IMR-90 (cell line): ENCODE data around the gene RNF141. TPM values are rescaled to one million over a fixed set of nuclear protein-coding genes. Genes with fewer than 3 reads are reported as not detected.
A peak's percentile ranks its signal among the peaks of the same experiment; 100 is the strongest.

Source experiments
- ATAC-seq: fragments of 200-7000 bp; cut with Tn5 transposase; 2 replicates; pipeline ENCODE4 v1.9.1; 2020; ENCODE audit warnings: low read depth, mild to moderate bottlenecking, moderate library complexity
- BruUV-seq: library from RNA; stranded (reverse); fragments of 400-500 nt; replicated peaks from 2 replicates; lab custom pipeline; 2021; lab: Mats Ljungman, UMichigan
- CTCF ChIA-PET: fragments of 300-600 bp; formaldehyde crosslinking; extraction: SDS; loops from one replicate; lab custom pipeline; 2021; ENCODE audit warnings: antibody characterized with exemption; lab: Yijun Ruan, JAX
- POLR2A ChIA-PET: fragments of 300-600 bp; sonication (Branson Sonifier 250); formaldehyde crosslinking; loops from one replicate; lab custom pipeline; 2022; ENCODE audit warnings: antibody characterized with exemption; ENCODE audit not compliant: unreplicated experiment; lab: Charles Lee
- DNase-seq: peaks from one replicate; pipeline ENCODE4 v3.0.0; 2013
- H2AFZ ChIP-seq: replicated peaks from 2 replicates; pipeline ENCODE3; 2013; ENCODE audit warnings: low read length, mild to moderate bottlenecking; ENCODE audit not compliant: poor library complexity
- H2AK5ac ChIP-seq: 2 replicates; pipeline ENCODE4 v1.6.1; 2013; ENCODE audit warnings: low read depth, low read length, inconsistent platforms
- H2AK9ac ChIP-seq: replicated peaks from 2 replicates; pipeline ENCODE3; 2013; ENCODE audit warnings: mild to moderate bottlenecking, low read depth, low read length, moderate library complexity; ENCODE audit not compliant: poor library complexity
- H2BK120ac ChIP-seq: 2 replicates; pipeline ENCODE4 v1.6.1; 2013; ENCODE audit warnings: low read depth, low read length, inconsistent platforms
- H2BK15ac ChIP-seq: 3 replicates; pipeline ENCODE4 v1.6.1; 2013; ENCODE audit warnings: low read depth, low read length, inconsistent platforms
- H2BK20ac ChIP-seq: 2 replicates; pipeline ENCODE4 v1.6.1; 2013; ENCODE audit warnings: low read depth, mild to moderate bottlenecking, inconsistent platforms, low read length, moderate library complexity
- H2BK5ac ChIP-seq: 2 replicates; pipeline ENCODE4 v1.6.1; 2013; ENCODE audit warnings: mild to moderate bottlenecking, low read depth, low read length, inconsistent platforms; ENCODE audit not compliant: poor library complexity, severe bottlenecking
- H3K14ac ChIP-seq: replicated peaks from 2 replicates; pipeline ENCODE4 v1.6.1; 2013; ENCODE audit warnings: low read depth, low read length, inconsistent platforms
- H3K18ac ChIP-seq: 2 replicates; pipeline ENCODE4 v1.6.1; 2013; ENCODE audit warnings: low read depth, low read length, control low read depth
- H3K23ac ChIP-seq: 2 replicates; pipeline ENCODE4 v1.6.1; 2013; ENCODE audit warnings: low read depth, low read length, inconsistent platforms
- H3K27ac ChIP-seq: 2 replicates; pipeline ENCODE4 v1.5.1; 2013; ENCODE audit warnings: mild to moderate bottlenecking, control low read depth, low read length; ENCODE audit not compliant: insufficient read depth
- H3K27me3 ChIP-seq: 2 replicates; pipeline ENCODE4 v1.6.1; 2013; ENCODE audit warnings: low read length; ENCODE audit not compliant: control insufficient read depth, insufficient read depth
- H3K36me3 ChIP-seq: 2 replicates; pipeline ENCODE4 v1.6.1; 2013; ENCODE audit warnings: low read length, mixed read lengths; ENCODE audit not compliant: control insufficient read depth, insufficient read depth
- H3K4ac ChIP-seq: 2 replicates; pipeline ENCODE4 v1.6.1; 2013; ENCODE audit warnings: low read depth, low read length, inconsistent platforms
- H3K4me1 ChIP-seq: 2 replicates; pipeline ENCODE4 v1.6.1; 2013; ENCODE audit warnings: low read length, mixed read lengths; ENCODE audit not compliant: control insufficient read depth, insufficient read depth
- H3K4me2 ChIP-seq: 2 replicates; pipeline ENCODE4 v1.6.1; 2013; ENCODE audit warnings: low read depth, mild to moderate bottlenecking, control low read depth, low read length, moderate library complexity
- H3K4me3 ChIP-seq: 2 replicates; pipeline ENCODE4 v1.5.1; 2013; ENCODE audit warnings: low read depth, mild to moderate bottlenecking, control low read depth, low read length, moderate library complexity; ENCODE audit not compliant: insufficient read depth
- H3K56ac ChIP-seq: 2 replicates; pipeline ENCODE4 v1.6.1; 2013; ENCODE audit warnings: low read length, inconsistent platforms; ENCODE audit not compliant: insufficient read depth; ENCODE audit errors: extremely low read depth
- H3K79me1 ChIP-seq, 2 experiments: 2 replicates each; pipeline ENCODE4 v1.6.1; 2013; ENCODE audit warnings: low read length in 2 of 2, inconsistent platforms in 1 of 2, low read depth in 1 of 2
- H3K9ac ChIP-seq: 2 replicates; pipeline ENCODE4 v1.6.1; 2013; ENCODE audit warnings: low read depth, low read length, control low read depth
- H3K9me1 ChIP-seq: 2 replicates; pipeline ENCODE4 v1.6.1; 2013; ENCODE audit warnings: low read length, inconsistent platforms; ENCODE audit not compliant: insufficient read depth
- H3K9me3 ChIP-seq: 2 replicates; pipeline ENCODE4 v1.6.1; 2013; ENCODE audit warnings: low read length; ENCODE audit not compliant: control insufficient read depth, insufficient read depth
- H4K20me1 ChIP-seq: 2 replicates; pipeline ENCODE4 v1.6.1; 2013; ENCODE audit warnings: low read length, inconsistent platforms; ENCODE audit not compliant: insufficient read depth
- H4K5ac ChIP-seq: 2 replicates; pipeline ENCODE4 v1.6.1; 2013; ENCODE audit warnings: mild to moderate bottlenecking, low read depth, low read length, control low read depth
- H4K8ac ChIP-seq, 2 experiments: 2 replicates each; pipeline ENCODE4 v1.6.1; 2013; ENCODE audit warnings: low read depth in 2 of 2, low read length in 2 of 2, control low read depth in 1 of 2, inconsistent platforms in 1 of 2
- H4K91ac ChIP-seq: 2 replicates; pipeline ENCODE4 v1.6.1; 2013; ENCODE audit warnings: low read depth, low read length, inconsistent platforms; ENCODE audit not compliant: insufficient read depth
- CEBPB ChIP-seq: IDR thresholded peaks from 2 replicates; pipeline ENCODE4 v1.6.1; 2012; ENCODE audit warnings: low read depth, low read length, improper control_type of control experiment
- CHD1 ChIP-seq: IDR thresholded peaks from 2 replicates; pipeline ENCODE4 v1.6.1; 2012; ENCODE audit warnings: low read depth, low read length, improper control_type of control experiment
- FOS ChIP-seq: fragments of 150-350 bp; IDR thresholded peaks from 2 replicates; pipeline ENCODE4 v1.6.1; 2016; ENCODE audit warnings: low read depth, low read length
- MAFK ChIP-seq: IDR thresholded peaks from 2 replicates; pipeline ENCODE4 v1.6.1; 2012; ENCODE audit warnings: low read depth, low read length, improper control_type of control experiment
- MAZ ChIP-seq: IDR thresholded peaks from 2 replicates; pipeline ENCODE4 v1.6.1; 2012; ENCODE audit warnings: low read depth, mild to moderate bottlenecking, low read length, improper control_type of control experiment, moderate library complexity, borderline replicate concordance
- NFE2L2 ChIP-seq: fragments of 150-350 bp; IDR thresholded peaks from 2 replicates; pipeline ENCODE4 v1.6.1; 2016; ENCODE audit warnings: low read depth, mild to moderate bottlenecking, low read length
- POLR2A ChIP-seq: IDR thresholded peaks from 2 replicates; pipeline ENCODE4 v1.6.1; 2012; ENCODE audit warnings: mild to moderate bottlenecking, low read depth, low read length
- RAD21 ChIP-seq: IDR thresholded peaks from 2 replicates; pipeline ENCODE4 v1.6.1; 2012; ENCODE audit warnings: low read length, improper control_type of control experiment
- RFX5 ChIP-seq: IDR thresholded peaks from 2 replicates; pipeline ENCODE4 v1.8.0; 2012; ENCODE audit warnings: low read depth, mild to moderate bottlenecking, low read length, moderate library complexity
- SMC3 ChIP-seq: fragments of 150-350 bp; IDR thresholded peaks from 2 replicates; pipeline ENCODE4 v1.6.1; 2016; ENCODE audit warnings: low read depth, mild to moderate bottlenecking, antibody characterized with exemption, low read length, moderate library complexity
- WGBS, 2 experiments: methylation state at CpG; one replicate each; pipeline versions ENCODE4 v1.1.5 to v1.1.7; 2013; ENCODE audit warnings: missing lambda C conversion rate in 2 of 2; ENCODE audit not compliant: insufficient read length in 1 of 2; ENCODE audit errors: extremely low coverage in 2 of 2; 5-methylcytosine and 5-hydroxymethylcytosine counted together
- dilution Hi-C: fragments of 300-500 bp; cut with HindIII; formaldehyde crosslinking; loops from one replicate; pipeline ENCODE4 v1.14.3; 2018; ENCODE audit warnings: low sequenced_read_pairs; ENCODE audit not compliant: unreplicated experiment
- in situ Hi-C: fragments of 300-500 bp; cut with MboI; formaldehyde crosslinking; loops from 3 replicates; pipeline ENCODE4 v1.14.3; 2019; ENCODE audit warnings: low sequenced_read_pairs, inconsistent platforms, mixed read lengths
- intact Hi-C: fragments of 100-400 bp; cut with micrococcal nuclease; formaldehyde crosslinking; loops from 2 replicates; pipeline ENCODE4 v1.10.0; 2022
- polyA plus RNA-seq, 3 experiments: library from polyadenylated mRNA; depleted of rRNA; stranded (reverse); fragments of >200 nt; gene quantifications; 2 replicates each; pipeline ENCODE4 v1.2.3, GENCODE V29; 2012; ENCODE audit warnings: low replicate concordance in 1 of 3
- total RNA-seq: library from RNA; depleted of rRNA; stranded (reverse); fragments of >200 nt; gene quantifications from 2 replicates; pipeline ENCODE4 v1.2.3, GENCODE V29; 2012
- TF ChIP-seq, protein P1 (sequence below): fragments of 150-350 bp; IDR thresholded peaks from 2 replicates; pipeline ENCODE4 v1.6.1; 2017; ENCODE audit warnings: mild to moderate bottlenecking, antibody characterized with exemption, low read length, low read depth
- TF ChIP-seq, protein P2 (sequence below): fragments of 150-350 bp; IDR thresholded peaks from 2 replicates; pipeline ENCODE4 v1.6.1; 2016; ENCODE audit warnings: low read depth, mild to moderate bottlenecking, low read length, moderate library complexity, borderline replicate concordance
- TF ChIP-seq, protein P3 (sequence below): conservative IDR thresholded peaks from 2 replicates; pipeline ENCODE4 v1.5.1; 2012; ENCODE audit warnings: mild to moderate bottlenecking, low read depth, low read length, improper control_type of control experiment

Gene RNF141
- total and polyA plus RNA-seq, 2 of the 4 experiments (the other 2 are of a cell fraction): 13.8 to 18.6 TPM

DNA sequence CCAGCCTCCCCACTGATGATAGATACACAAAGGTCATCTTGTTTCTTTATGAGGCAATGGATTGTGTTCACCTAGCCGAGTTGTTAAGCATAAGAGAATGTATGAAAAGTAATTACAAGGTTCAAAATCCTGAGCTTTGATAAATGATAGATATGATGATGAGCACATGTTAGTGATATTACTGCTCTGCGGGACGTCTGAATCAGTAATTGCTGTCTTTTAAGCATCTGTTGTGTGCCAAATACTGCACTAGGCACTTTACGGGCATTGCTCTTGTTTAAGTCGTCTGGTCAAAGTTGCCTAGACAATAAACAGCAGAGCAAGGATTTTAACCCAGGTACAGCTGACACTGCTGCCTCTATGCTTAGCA lies 559 bp upstream of the RNF141 start:
- intact Hi-C loops (loop anchor here (1.0 to 2.0 kb wide), 2 partner anchors 12 to 65 kb away; no protein-coding TSS in a partner anchor), in situ Hi-C loops (no loop called here), dilution Hi-C loops (no loop called here)
- peak overlapping the region; percentile 93 for H2BK120ac ChIP-seq
- H3K27me3 ChIP-seq: no peaks in the 10 kb centered on the region
- 0 out of 2 replicates have a peak overlapping the region, but pooled peaks have one; percentile 89 for H2AK5ac ChIP-seq
- H2BK20ac ChIP-seq: peak overlapping the region; percentile 81
- DNase-seq: no peak
- no TSS peak for BruUV-seq
- no peaks in the 10 kb centered on the region for H3K36me3 ChIP-seq
- ATAC-seq: no peak
- H3K9me3 ChIP-seq: no peaks in the 10 kb centered on the region
- peak overlapping the region; percentile 81 to 86 for H4K8ac ChIP-seq
- peak overlapping the region; percentile 83 for H4K91ac ChIP-seq
- peak overlapping the region; percentile 67 for H2BK5ac ChIP-seq
- ChIA-PET CTCF (interaction anchor here (0.9 to 2.2 kb wide), 7 partner anchors 11 to 152 kb away, joined by 3 to 10 read pairs (median 4); partner anchors contain the start of gene IRAG1), POLR2A (no interaction called here)
- 93% methylated on average over 2 of the region's 5 CpGs; no CpG with 5 or more reads in 1 of the 2 experiments for WGBS, 2 experiments
- H3K23ac ChIP-seq: peak overlapping the region; percentile 88; the same call in 1 of the 2 replicates
- H3K79me1 ChIP-seq: peaks cover 19 to 34% of the 10 kb centered on the region in 2 experiments
- H2AFZ ChIP-seq: peak overlapping the region; percentile 100
- H3K27ac ChIP-seq: peak overlapping the region; percentile 22
- peak overlapping the region; percentile 31; the same call in 1 of the 2 replicates for H3K9ac ChIP-seq
- H2BK15ac ChIP-seq: peak overlapping the region; percentile 92; the same call in 2 of the 3 replicates
- H3K4me3 ChIP-seq: peak overlapping the region; percentile 77
- no peak for TF ChIP-seq FOS
- TF ChIP-seq RAD21: no peak
- no peak for TF ChIP-seq POLR2A
- TF ChIP-seq MAZ: no peak
- TF ChIP-seq MAFK: no peak
- no peak for TF ChIP-seq SMC3
- TF ChIP-seq, protein P1, sequence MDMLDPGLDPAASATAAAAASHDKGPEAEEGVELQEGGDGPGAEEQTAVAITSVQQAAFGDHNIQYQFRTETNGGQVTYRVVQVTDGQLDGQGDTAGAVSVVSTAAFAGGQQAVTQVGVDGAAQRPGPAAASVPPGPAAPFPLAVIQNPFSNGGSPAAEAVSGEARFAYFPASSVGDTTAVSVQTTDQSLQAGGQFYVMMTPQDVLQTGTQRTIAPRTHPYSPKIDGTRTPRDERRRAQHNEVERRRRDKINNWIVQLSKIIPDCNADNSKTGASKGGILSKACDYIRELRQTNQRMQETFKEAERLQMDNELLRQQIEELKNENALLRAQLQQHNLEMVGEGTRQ: no peak
- TF ChIP-seq CHD1: no peak
- no peak for TF ChIP-seq RFX5
- no peak for TF ChIP-seq NFE2L2
- TF ChIP-seq, protein P2, sequence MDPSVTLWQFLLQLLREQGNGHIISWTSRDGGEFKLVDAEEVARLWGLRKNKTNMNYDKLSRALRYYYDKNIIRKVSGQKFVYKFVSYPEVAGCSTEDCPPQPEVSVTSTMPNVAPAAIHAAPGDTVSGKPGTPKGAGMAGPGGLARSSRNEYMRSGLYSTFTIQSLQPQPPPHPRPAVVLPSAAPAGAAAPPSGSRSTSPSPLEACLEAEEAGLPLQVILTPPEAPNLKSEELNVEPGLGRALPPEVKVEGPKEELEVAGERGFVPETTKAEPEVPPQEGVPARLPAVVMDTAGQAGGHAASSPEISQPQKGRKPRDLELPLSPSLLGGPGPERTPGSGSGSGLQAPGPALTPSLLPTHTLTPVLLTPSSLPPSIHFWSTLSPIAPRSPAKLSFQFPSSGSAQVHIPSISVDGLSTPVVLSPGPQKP: no peak
- TF ChIP-seq, protein P3, sequence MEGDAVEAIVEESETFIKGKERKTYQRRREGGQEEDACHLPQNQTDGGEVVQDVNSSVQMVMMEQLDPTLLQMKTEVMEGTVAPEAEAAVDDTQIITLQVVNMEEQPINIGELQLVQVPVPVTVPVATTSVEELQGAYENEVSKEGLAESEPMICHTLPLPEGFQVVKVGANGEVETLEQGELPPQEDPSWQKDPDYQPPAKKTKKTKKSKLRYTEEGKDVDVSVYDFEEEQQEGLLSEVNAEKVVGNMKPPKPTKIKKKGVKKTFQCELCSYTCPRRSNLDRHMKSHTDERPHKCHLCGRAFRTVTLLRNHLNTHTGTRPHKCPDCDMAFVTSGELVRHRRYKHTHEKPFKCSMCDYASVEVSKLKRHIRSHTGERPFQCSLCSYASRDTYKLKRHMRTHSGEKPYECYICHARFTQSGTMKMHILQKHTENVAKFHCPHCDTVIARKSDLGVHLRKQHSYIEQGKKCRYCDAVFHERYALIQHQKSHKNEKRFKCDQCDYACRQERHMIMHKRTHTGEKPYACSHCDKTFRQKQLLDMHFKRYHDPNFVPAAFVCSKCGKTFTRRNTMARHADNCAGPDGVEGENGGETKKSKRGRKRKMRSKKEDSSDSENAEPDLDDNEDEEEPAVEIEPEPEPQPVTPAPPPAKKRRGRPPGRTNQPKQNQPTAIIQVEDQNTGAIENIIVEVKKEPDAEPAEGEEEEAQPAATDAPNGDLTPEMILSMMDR: no peak
- TF ChIP-seq CEBPB: no peak
- H3K4me2 ChIP-seq: peak overlapping the region; percentile 76
- peak overlapping the region; percentile 32; the same call in 1 of the 2 replicates for H3K18ac ChIP-seq
- H3K56ac ChIP-seq: no peak overlapping the region
- peaks cover 2% of the 10 kb centered on the region for H3K4me1 ChIP-seq
- H3K14ac ChIP-seq: peak overlapping the region; percentile 93
- H4K20me1 ChIP-seq: no peaks in the 10 kb centered on the region; the same call in 1 of the 2 replicates
- H2AK9ac ChIP-seq: peak overlapping the region; percentile 13
- H3K9me1 ChIP-seq: peaks cover 7% of the 10 kb centered on the region
- H4K5ac ChIP-seq: peak overlapping the region; percentile 39
- H3K4ac ChIP-seq: peak overlapping the region; percentile 83; the same call in 1 of the 2 replicates
